Fibroblast of pulmonary artery (primary cell): Measurements from ENCODE around the gene UBE2E3.
"Not testable (repeated sequence)": the region's sequence is repeated elsewhere in the genome, so short reads cannot be mapped to it uniquely, and the experiment has no call there.

ENCODE experiments used
- DNase-seq: peaks from one replicate; pipeline ENCODE4 v3.0.0-alpha.2; 2010; ENCODE audit warnings: low read depth
- H3K4me3 ChIP-seq: replicated peaks from 2 replicates; pipeline ENCODE4 v1.5.1; 2011; ENCODE audit warnings: low read depth, mild to moderate bottlenecking, control low read depth, low read length, moderate library complexity
- TF ChIP-seq, protein P1 (sequence below): IDR thresholded peaks from 2 replicates; pipeline ENCODE4 v1.5.1; 2011; ENCODE audit warnings: mild to moderate bottlenecking, control low read depth, low read length, inconsistent platforms; ENCODE audit errors: missing control alignments

UBE2E3 gene

DNA sequence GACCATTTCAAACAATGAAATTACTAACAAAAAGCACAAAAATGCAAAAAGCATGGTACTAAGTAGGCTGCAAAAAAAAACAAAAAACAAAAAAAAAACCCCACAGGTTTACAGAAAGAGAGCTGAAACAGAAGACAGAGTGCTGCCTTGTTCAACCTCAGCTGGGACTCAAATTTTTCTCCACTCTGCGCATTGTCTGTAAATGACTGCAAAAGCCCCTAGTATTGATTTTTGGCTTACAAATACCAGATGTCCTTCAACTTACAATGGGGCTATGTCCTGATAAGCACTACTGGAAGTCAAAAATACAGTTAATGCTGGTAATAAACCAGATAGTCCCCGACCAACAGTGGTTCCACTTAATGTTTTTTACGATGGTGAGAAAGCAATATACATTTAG is 42.2 kb downstream of the UBE2E3 start:
- DNase-seq, result no peak
- H3K4me3 ChIP-seq, result no peak overlapping the region
- TF ChIP-seq, protein P1, sequence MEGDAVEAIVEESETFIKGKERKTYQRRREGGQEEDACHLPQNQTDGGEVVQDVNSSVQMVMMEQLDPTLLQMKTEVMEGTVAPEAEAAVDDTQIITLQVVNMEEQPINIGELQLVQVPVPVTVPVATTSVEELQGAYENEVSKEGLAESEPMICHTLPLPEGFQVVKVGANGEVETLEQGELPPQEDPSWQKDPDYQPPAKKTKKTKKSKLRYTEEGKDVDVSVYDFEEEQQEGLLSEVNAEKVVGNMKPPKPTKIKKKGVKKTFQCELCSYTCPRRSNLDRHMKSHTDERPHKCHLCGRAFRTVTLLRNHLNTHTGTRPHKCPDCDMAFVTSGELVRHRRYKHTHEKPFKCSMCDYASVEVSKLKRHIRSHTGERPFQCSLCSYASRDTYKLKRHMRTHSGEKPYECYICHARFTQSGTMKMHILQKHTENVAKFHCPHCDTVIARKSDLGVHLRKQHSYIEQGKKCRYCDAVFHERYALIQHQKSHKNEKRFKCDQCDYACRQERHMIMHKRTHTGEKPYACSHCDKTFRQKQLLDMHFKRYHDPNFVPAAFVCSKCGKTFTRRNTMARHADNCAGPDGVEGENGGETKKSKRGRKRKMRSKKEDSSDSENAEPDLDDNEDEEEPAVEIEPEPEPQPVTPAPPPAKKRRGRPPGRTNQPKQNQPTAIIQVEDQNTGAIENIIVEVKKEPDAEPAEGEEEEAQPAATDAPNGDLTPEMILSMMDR, result no peak

DNA sequence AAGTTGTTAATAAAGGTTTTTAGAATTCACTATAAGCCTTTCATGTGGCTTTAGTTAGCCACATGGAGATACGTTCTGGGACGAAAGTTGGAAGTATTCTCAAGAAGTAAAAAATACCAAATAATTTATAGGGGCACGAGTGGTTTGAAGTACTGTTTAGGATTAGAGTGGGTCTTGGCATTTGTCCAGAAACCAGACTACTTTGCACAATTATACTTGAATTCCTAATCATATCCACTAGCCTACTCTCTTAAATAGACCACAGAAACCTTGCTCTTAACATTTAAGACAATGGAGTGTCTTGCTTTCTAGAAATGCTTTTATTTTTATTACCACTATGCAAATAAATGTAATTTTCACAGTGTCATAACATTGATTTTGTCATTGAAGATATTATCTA is 44.6 kb downstream of the UBE2E3 start:
- TF ChIP-seq, protein P1, result no peak

DNA sequence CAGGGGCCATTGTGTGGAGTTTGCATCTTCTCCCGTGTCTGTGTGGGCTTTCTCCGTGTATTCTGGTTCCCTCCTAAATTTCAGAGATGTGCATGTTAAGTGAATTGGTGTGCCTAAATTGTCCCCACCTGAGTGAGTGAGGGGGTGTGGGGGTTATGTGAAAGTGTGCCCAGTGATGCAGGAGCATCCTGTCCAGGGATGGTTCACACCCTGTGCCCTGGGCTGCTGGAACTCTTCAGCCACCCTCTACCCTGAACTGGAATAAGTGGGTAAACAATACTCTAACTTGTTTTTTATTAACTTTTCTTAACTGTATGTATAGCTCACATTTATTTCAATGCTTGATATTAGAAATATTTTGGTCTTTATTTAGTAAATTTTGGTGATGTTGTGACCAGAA is 56.0 kb downstream of the UBE2E3 start:
- H3K4me3 ChIP-seq, result no peak overlapping the region
- no peak for DNase-seq
- TF ChIP-seq, protein P1, result no peak

More for the DNA sequence above, 44.6 kb downstream of the UBE2E3 start:
- H3K4me3 ChIP-seq, result no peak overlapping the region
- peak; percentile 24 for DNase-seq

DNA sequence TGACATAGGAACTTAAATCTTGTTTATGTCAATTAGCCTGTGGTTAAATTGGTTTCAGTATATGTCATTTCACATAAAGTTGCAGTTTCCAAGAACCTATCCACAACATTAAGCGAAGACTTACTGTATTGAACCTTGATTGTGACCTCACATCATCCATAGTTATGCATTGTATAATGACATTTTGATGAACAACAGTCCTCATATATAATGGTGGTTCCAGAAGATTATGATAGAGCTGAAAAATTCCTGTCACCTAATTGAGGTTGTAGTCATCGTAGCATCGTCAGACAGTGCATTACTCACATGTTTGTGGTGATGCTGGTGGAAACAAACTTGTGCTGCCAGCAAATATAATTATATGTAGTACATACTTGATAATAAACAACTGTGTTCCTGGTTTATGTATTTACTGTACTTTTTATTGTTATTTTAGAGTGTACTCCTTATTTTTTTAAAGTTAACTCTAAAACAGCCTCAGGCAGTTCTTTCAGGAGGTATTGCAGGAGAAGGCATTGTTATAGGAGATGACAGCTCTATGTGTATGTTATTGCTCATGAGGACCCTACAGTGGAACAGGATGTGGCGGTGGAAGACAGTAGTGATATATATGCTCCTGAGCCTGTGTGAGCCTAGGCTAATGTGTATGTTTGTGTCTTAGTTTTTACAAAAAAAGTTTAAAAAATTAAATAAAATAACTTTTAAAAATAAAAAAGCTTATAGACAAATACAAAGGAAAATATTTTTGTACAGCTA is 56.6 kb downstream of the UBE2E3 start:
- no peak overlapping the region for H3K4me3 ChIP-seq
- peak; percentile 76 for DNase-seq
- TF ChIP-seq, protein P1, result no peak

DNA sequence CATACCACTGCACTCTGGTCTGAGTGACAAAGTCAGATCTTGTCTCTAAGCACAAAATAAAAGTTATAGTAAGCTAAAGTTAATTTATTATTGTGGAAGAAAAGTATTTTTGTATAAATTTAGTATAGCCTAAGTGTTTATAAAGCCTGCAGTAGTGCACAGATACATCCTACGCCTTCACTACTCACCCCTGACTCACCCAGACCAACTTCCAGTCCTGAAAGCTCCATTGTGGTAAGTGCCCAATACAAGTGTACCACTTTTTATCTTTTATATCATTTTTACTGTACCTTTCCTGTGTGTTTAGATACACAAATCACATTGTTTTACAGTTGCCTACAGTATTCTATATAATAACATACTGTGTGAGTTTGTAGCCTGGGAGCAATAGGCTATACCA is 57.5 kb downstream of the UBE2E3 start:
- DNase-seq, result peak; percentile 34
- TF ChIP-seq, protein P1, result no peak
- H3K4me3 ChIP-seq, result no peak overlapping the region

DNA sequence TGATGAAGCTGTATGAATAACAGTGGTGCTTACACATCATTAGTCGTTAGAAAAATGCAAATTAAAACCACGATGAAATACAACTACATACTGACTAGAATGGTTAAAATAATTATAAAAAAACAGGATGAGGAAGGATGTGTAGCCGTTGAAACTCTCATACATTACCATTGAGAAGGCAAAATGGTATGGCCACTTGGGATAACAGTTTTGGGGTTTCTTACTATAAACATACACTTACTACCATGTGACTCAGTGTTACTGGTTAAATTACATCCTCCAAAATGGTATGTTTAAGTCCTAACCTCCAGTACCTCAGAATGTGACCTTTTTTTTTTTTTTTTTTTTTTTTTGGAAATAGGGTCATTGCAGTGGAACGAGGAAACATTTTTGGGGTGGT is 58.4 kb downstream of the UBE2E3 start:
- DNase-seq, result no peak
- H3K4me3 ChIP-seq, result no peak overlapping the region
- TF ChIP-seq, protein P1, result no peak

DNA sequence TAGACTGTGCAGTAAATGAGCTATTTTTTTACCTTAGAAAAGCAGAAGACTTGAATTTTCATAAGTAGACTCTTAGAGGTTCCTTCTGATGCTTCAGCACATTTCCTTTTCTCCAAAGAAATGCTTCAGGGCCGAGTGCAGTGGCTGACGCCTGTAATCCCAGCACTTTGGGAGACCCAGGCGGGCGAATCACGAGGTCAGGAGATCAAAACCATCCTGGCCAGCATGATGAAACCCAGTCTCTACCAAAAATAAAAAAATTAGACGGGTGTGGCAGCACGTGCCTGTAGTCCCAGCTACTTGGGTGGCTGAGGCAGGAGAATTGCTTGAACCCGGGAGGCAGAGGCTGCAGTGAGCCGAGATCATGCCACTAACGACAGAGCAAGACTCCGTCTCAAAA is 60.4 kb downstream of the UBE2E3 start:
- not testable (repeated sequence) for DNase-seq, H3K4me3 ChIP-seq
